ENCODE results near the gene NIBAN1. TPM values are rescaled to one million over a fixed set of nuclear protein-coding genes. Genes with fewer than 3 reads are reported as not detected.

NIBAN1 gene
- total RNA-seq, 1 donor from 2014 or later, result 8.8 TPM

GRCh38 chr1:184941735-184942134 lies 32.6 kb downstream of the NIBAN1 start:
- no peak overlapping the region for H3K27ac ChIP-seq (ENCODE audit: low read depth, low read length)
- peaks cover 2% of the 10 kb centered on the region for H3K27me3 Mint-ChIP-seq (ENCODE audit: low read depth, unreplicated experiment)
- H3K9ac ChIP-seq (ENCODE audit: low read length), result no peak overlapping the region
- H2AFZ ChIP-seq (ENCODE audit: low read depth, low read length), result no peak overlapping the region
- H3K4me3 ChIP-seq (ENCODE audit: insufficient read depth, low read depth, low read length), result no peak overlapping the region
- no peaks in the 10 kb centered on the region for H3K27me3 ChIP-seq (ENCODE audit: insufficient read depth, low read length)
- H3K79me2 ChIP-seq (ENCODE audit: insufficient read depth, low read length), result no peaks in the 10 kb centered on the region
- no peaks in the 10 kb centered on the region for H3K4me1 ChIP-seq (ENCODE audit: insufficient read depth, low read length)
- peaks cover 12% of the 10 kb centered on the region for H3K4me1 Mint-ChIP-seq (ENCODE audit: low read depth, unreplicated experiment)
- H3K27ac Mint-ChIP-seq (ENCODE audit: unreplicated experiment), result no peak overlapping the region
- no peaks in the 10 kb centered on the region for H3K36me3 Mint-ChIP-seq (ENCODE audit: low read depth, unreplicated experiment)
- no peaks in the 10 kb centered on the region for H3K9me3 ChIP-seq (ENCODE audit: insufficient read depth, low read depth, low read length)
- H3K9me3 Mint-ChIP-seq (ENCODE audit: unreplicated experiment), result no peaks in the 10 kb centered on the region
- TF ChIP-seq CTCF (IDR thresholded peaks at IDR 0.05; ENCODE audit: insufficient read depth, low read depth, low read length), result no peak
- no peak for TF ChIP-seq EZH2 (IDR thresholded peaks at IDR 0.05; ENCODE audit: insufficient read depth, low read length)
- no peak for FAIRE-seq
- H3K4me3 Mint-ChIP-seq (ENCODE audit: unreplicated experiment), result no peak overlapping the region
- no peaks in the 10 kb centered on the region for H4K20me1 ChIP-seq (ENCODE audit: insufficient read depth, low read length)
- no peaks in the 10 kb centered on the region for H3K36me3 ChIP-seq (ENCODE audit: insufficient read depth, low read length)
- H3K4me2 ChIP-seq (ENCODE audit: low read length), result no peak overlapping the region
- DNase-seq (ENCODE audit: low read depth), result no peak

GRCh38 chr1:184941410-184941733 lies 32.9 kb downstream of the NIBAN1 start:
- H3K4me1 ChIP-seq (ENCODE audit: insufficient read depth, low read length), result no peaks in the 10 kb centered on the region
- Mint-ChIP-seq H3K27me3 (ENCODE audit: low read depth, unreplicated experiment) (peaks cover 2% of the 10 kb centered on the region), H3K36me3 (ENCODE audit: low read depth, unreplicated experiment) (peaks cover 2% of the 10 kb centered on the region), H3K9me3 (ENCODE audit: unreplicated experiment) (no peaks in the 10 kb centered on the region), H3K4me3 (ENCODE audit: unreplicated experiment) (no peak overlapping the region), H3K27ac (ENCODE audit: unreplicated experiment) (no peak overlapping the region), H3K4me1 (ENCODE audit: low read depth, unreplicated experiment) (peaks cover 12% of the 10 kb centered on the region)
- H4K20me1 ChIP-seq (ENCODE audit: insufficient read depth, low read length), result no peaks in the 10 kb centered on the region
- H2AFZ ChIP-seq (ENCODE audit: low read depth, low read length), result no peak overlapping the region
- no peak for FAIRE-seq
- no peak overlapping the region for H3K27ac ChIP-seq (ENCODE audit: low read depth, low read length)
- no peaks in the 10 kb centered on the region for H3K79me2 ChIP-seq (ENCODE audit: insufficient read depth, low read length)
- H3K36me3 ChIP-seq (ENCODE audit: insufficient read depth, low read length), result no peaks in the 10 kb centered on the region
- no peak overlapping the region for H3K4me2 ChIP-seq (ENCODE audit: low read length)
- H3K9ac ChIP-seq (ENCODE audit: low read length), result no peak overlapping the region
- no peaks in the 10 kb centered on the region for H3K27me3 ChIP-seq (ENCODE audit: insufficient read depth, low read length)
- no peak overlapping the region for H3K4me3 ChIP-seq (ENCODE audit: insufficient read depth, low read depth, low read length)
- H3K9me3 ChIP-seq (ENCODE audit: insufficient read depth, low read depth, low read length), result no peaks in the 10 kb centered on the region
- DNase-seq (ENCODE audit: low read depth), result no peak
- no peak for TF ChIP-seq EZH2 (IDR thresholded peaks at IDR 0.05; ENCODE audit: insufficient read depth, low read length)

- TF ChIP-seq EZH2 (IDR thresholded peaks at IDR 0.05; ENCODE audit: insufficient read depth, low read length) (no peak), CTCF (IDR thresholded peaks at IDR 0.05; ENCODE audit: insufficient read depth, low read depth, low read length) (no peak)
- H3K79me2 ChIP-seq (ENCODE audit: insufficient read depth, low read length), result no peaks in the 10 kb centered on the region
- DNase-seq (ENCODE audit: low read depth), result no peak
- H4K20me1 ChIP-seq (ENCODE audit: insufficient read depth, low read length), result no peaks in the 10 kb centered on the region
- H3K27me3 Mint-ChIP-seq (ENCODE audit: low read depth, unreplicated experiment), result peaks cover 2% of the 10 kb centered on the region
- H3K27ac ChIP-seq (ENCODE audit: low read depth, low read length), result no peak overlapping the region
- H3K36me3 Mint-ChIP-seq (ENCODE audit: low read depth, unreplicated experiment), result peaks cover 2% of the 10 kb centered on the region
- no peaks in the 10 kb centered on the region for H3K27me3 ChIP-seq (ENCODE audit: insufficient read depth, low read length)
- no peaks in the 10 kb centered on the region for H3K4me1 ChIP-seq (ENCODE audit: insufficient read depth, low read length)
- H3K36me3 ChIP-seq (ENCODE audit: insufficient read depth, low read length), result no peaks in the 10 kb centered on the region
- no peak overlapping the region for H2AFZ ChIP-seq (ENCODE audit: low read depth, low read length)
- no peak overlapping the region for H3K4me3 ChIP-seq (ENCODE audit: insufficient read depth, low read depth, low read length)
- no peak for FAIRE-seq
- no peak overlapping the region for H3K4me2 ChIP-seq (ENCODE audit: low read length)
- no peak overlapping the region for H3K9ac ChIP-seq (ENCODE audit: low read length)
- no peak overlapping the region for H3K27ac Mint-ChIP-seq (ENCODE audit: unreplicated experiment)
- no peak overlapping the region for H3K4me3 Mint-ChIP-seq (ENCODE audit: unreplicated experiment)
- H3K4me1 Mint-ChIP-seq (ENCODE audit: low read depth, unreplicated experiment), result peaks cover 12% of the 10 kb centered on the region
- H3K9me3 Mint-ChIP-seq (ENCODE audit: unreplicated experiment), result no peaks in the 10 kb centered on the region
- H3K9me3 ChIP-seq (ENCODE audit: insufficient read depth, low read depth, low read length), result no peaks in the 10 kb centered on the region
These were observed 33.5 kb downstream of the NIBAN1 start for GRCh38 chr1:184940694-184941409.
